Glomerular visceral epithelial cell (primary cell): ENCODE measurements around the gene TTBK2.
"Not testable (repeated sequence)": the region's sequence is repeated elsewhere in the genome, so short reads cannot be mapped to it uniquely, and the experiment has no call there.

Source experiments
- DNase-seq: peaks from one replicate; pipeline ENCODE4 v3.0.0-alpha.2; 2016; ENCODE audit errors: extremely low spot score

TTBK2 gene

GRCh38 chr15:42920519-42921341 lies at the start of gene TTBK2:
TSS of gene TTBK2 (minus strand) at chr15:42920778. CDS start at chr15:42878617, 42,161 bp downstream.
- peak; percentile 99 for DNase-seq

- DNase-seq = no peak
Measured at GRCh38 chr15:42964476-42964875, 43.9 kb upstream of the TTBK2 start.

GRCh38 chr15:42955518-42955917 lies 34.9 kb upstream of the TTBK2 start:
- DNase-seq = no peak

GRCh38 chr15:42954291-42954690 lies 33.7 kb upstream of the TTBK2 start:
- no peak for DNase-seq

- not testable (repeated sequence) for DNase-seq
Measured at GRCh38 chr15:42948898-42949297, 28.3 kb upstream of the TTBK2 start.

- no peak for DNase-seq
Measured at GRCh38 chr15:42940527-42940926, 19.9 kb upstream of the TTBK2 start.

GRCh38 chr15:42939841-42940240 lies 19.3 kb upstream of the TTBK2 start:
- no peak for DNase-seq

GRCh38 chr15:42937143-42937542 lies 16.6 kb upstream of the TTBK2 start:
- no peak for DNase-seq

GRCh38 chr15:42933886-42934667 lies 13.5 kb upstream of the TTBK2 start:
- no peak for DNase-seq

GRCh38 chr15:42932833-42933515 lies 12.4 kb upstream of the TTBK2 start:
- DNase-seq = no peak

GRCh38 chr15:42931702-42932486 lies 11.3 kb upstream of the TTBK2 start:
- DNase-seq = no peak

GRCh38 chr15:42929306-42929848 lies 8.8 kb upstream of the TTBK2 start:
- DNase-seq = no peak

GRCh38 chr15:42921342-42921731 lies 759 bp upstream of the TTBK2 start:
- peak; percentile 23 for DNase-seq

GRCh38 chr15:42919799-42920518 lies 619 bp downstream of the TTBK2 start:
- DNase-seq = peak; percentile 46

GRCh38 chr15:42919308-42919707 lies 1.3 kb downstream of the TTBK2 start:
- DNase-seq = no peak

GRCh38 chr15:42918047-42918446 lies 2.5 kb downstream of the TTBK2 start:
- peak; percentile 12 for DNase-seq

- no peak for DNase-seq
Measured at GRCh38 chr15:42915654-42916315, 4.8 kb downstream of the TTBK2 start.

GRCh38 chr15:42914728-42915497 lies 5.7 kb downstream of the TTBK2 start:
- peak; percentile 30 for DNase-seq

GRCh38 chr15:42911058-42911592 lies 9.5 kb downstream of the TTBK2 start:
- DNase-seq = no peak
